Right lobe of liver (tissue), 6 donors: ENCODE data around the gene CDH4. TPM values are rescaled to one million over a fixed set of nuclear protein-coding genes. Genes with fewer than 3 reads are reported as not detected.

ENCODE experiments used
- ATAC-seq, 4 donors: fragments of 200-7000 bp; cut with Tn5 transposase; one replicate each; pipeline ENCODE4 v1.9.1; 2020; ENCODE audit warnings: mild to moderate bottlenecking in 4 of 4, moderate library complexity in 4 of 4
- DNase-seq, 3 donors: peaks; one replicate each; pipeline ENCODE4 v3.0.0-alpha.2; 2020
- H3K27ac ChIP-seq, 3 donors: fragments of 200-600 bp; one replicate each; pipeline ENCODE4 v1.8.0; 2022
- H3K27me3 ChIP-seq, 2 donors: fragments of 200-600 bp; one replicate each; pipeline ENCODE4 v1.8.0; 2022
- H3K36me3 ChIP-seq, 4 donors: fragments of 200-600 bp; sonication (generic) in 1 of 4; one replicate each; pipeline versions ENCODE4 v1.5.1 to v1.8.0; 2017 to 2022; ENCODE audit warnings: control low read depth in 1 of 4
- H3K4me1 ChIP-seq, 4 donors: fragments of 200-600 bp; sonication (generic) in 1 of 4; one replicate each; pipeline versions ENCODE4 v1.5.1 to v1.8.0; 2017 to 2022; ENCODE audit warnings: control low read depth in 1 of 4
- H3K4me3 ChIP-seq, 3 donors: fragments of 200-600 bp; one replicate each; pipeline ENCODE4 v1.8.0; 2022
- H3K9me3 ChIP-seq, 4 donors: fragments of 200-600 bp; sonication (generic) in 1 of 4; one replicate each; pipeline versions ENCODE4 v1.5.1 to v1.8.0; 2017 to 2022; ENCODE audit warnings: control low read depth in 1 of 4
- POLR2A ChIP-seq: fragments of 450-650 bp; IDR thresholded peaks from one replicate; pipeline ENCODE4 v1.6.1; 2017; ENCODE audit warnings: antibody characterized with exemption, mild to moderate bottlenecking
- WGBS: methylation state at CpG from one replicate; pipeline ENCODE4 v1.1.6; 2018; ENCODE audit warnings: low coverage, low lambda C conversion rate; ENCODE audit not compliant: insufficient coverage; ENCODE audit errors: missing lambda C conversion rate; 5-methylcytosine and 5-hydroxymethylcytosine counted together
- intact Hi-C, 2 donors: fragments of 100-400 bp; cut with DNase I; formaldehyde crosslinking; loops; one replicate each; pipeline versions ENCODE4 v1.11.2 to v1.14.1; 2022
- total RNA-seq, 6 experiments: library from RNA; depleted of rRNA in 2 of 6; stranded (reverse); fragments of >200 nt in 2 of 6; fragmentation: NEBNext Ultra II Directional in 3 of 6; extraction: Animal tissue kit (Norgen Biotek cat#: 25700) in 3 of 6; gene quantifications; one replicate each; pipeline versions ENCODE4 v1.1.0 to v1.2.4, GENCODE V29; 2016 to 2023
- TF ChIP-seq, protein P1 (sequence below), 4 donors: fragments of 200-600 bp in 3 of 4; fragments of 450-650 bp in 1 of 4; IDR thresholded peaks; one replicate each; pipeline versions ENCODE4 v1.5.1 to v1.8.0; 2016 to 2022; ENCODE audit warnings: antibody characterized with exemption in 4 of 4, mild to moderate bottlenecking in 2 of 4
- donor health status: DM: no; HTN: yes; CAD: no.
- donor health status: DM: no; HTN: no; CAD: no.
- donor health status: DM: no; HTN: no; CAD: no.
- donor health status: DM: no; HTN: yes; CAD: no.
- donor health status: DM: no; HTN: yes; CAD: no.

CDH4 gene
- total RNA-seq, 6 experiments from 2014 or later, result 0.02 to 0.14 (median 0.09) TPM; not detected in 3

GRCh38 chr20:61966492-61967244 is 714.6 kb downstream of the CDH4 start:
- Histone ChIP-seq H3K9me3 (no peaks in the 10 kb centered on the region), H3K36me3 (no peaks in the 10 kb centered on the region), H3K4me3 (no peak overlapping the region), H3K27me3 (no peaks in the 10 kb centered on the region), H3K27ac (no peak overlapping the region), H3K4me1 (no peaks in the 10 kb centered on the region)
- ATAC-seq (peak in 2 of 4 donors; percentile 22 to 33), DNase-seq (no peak)
- WGBS, result 98% methylated on average over 8 of the region's 25 CpGs
- intact Hi-C loops, result no loop called here
- TF ChIP-seq, protein P1, sequence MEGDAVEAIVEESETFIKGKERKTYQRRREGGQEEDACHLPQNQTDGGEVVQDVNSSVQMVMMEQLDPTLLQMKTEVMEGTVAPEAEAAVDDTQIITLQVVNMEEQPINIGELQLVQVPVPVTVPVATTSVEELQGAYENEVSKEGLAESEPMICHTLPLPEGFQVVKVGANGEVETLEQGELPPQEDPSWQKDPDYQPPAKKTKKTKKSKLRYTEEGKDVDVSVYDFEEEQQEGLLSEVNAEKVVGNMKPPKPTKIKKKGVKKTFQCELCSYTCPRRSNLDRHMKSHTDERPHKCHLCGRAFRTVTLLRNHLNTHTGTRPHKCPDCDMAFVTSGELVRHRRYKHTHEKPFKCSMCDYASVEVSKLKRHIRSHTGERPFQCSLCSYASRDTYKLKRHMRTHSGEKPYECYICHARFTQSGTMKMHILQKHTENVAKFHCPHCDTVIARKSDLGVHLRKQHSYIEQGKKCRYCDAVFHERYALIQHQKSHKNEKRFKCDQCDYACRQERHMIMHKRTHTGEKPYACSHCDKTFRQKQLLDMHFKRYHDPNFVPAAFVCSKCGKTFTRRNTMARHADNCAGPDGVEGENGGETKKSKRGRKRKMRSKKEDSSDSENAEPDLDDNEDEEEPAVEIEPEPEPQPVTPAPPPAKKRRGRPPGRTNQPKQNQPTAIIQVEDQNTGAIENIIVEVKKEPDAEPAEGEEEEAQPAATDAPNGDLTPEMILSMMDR (IDR thresholded peaks at IDR 0.05), result no peak
- no peak for TF ChIP-seq POLR2A

GRCh38 chr20:61967300-61967699 is 715.2 kb downstream of the CDH4 start:
- no peak overlapping the region for H3K27ac ChIP-seq
- H3K4me3 ChIP-seq, result no peak overlapping the region
- no peaks in the 10 kb centered on the region for H3K27me3 ChIP-seq
- no peaks in the 10 kb centered on the region for H3K36me3 ChIP-seq
- H3K4me1 ChIP-seq, result no peaks in the 10 kb centered on the region
- DNase-seq (no peak), ATAC-seq (no peak)
- TF ChIP-seq, protein P1 (IDR thresholded peaks at IDR 0.05), result no peak
- no peak for TF ChIP-seq POLR2A
- no peaks in the 10 kb centered on the region for H3K9me3 ChIP-seq
- WGBS, result 49% methylated on average over 4 of the region's 7 CpGs
- intact Hi-C loops, result no loop called here

DNA sequence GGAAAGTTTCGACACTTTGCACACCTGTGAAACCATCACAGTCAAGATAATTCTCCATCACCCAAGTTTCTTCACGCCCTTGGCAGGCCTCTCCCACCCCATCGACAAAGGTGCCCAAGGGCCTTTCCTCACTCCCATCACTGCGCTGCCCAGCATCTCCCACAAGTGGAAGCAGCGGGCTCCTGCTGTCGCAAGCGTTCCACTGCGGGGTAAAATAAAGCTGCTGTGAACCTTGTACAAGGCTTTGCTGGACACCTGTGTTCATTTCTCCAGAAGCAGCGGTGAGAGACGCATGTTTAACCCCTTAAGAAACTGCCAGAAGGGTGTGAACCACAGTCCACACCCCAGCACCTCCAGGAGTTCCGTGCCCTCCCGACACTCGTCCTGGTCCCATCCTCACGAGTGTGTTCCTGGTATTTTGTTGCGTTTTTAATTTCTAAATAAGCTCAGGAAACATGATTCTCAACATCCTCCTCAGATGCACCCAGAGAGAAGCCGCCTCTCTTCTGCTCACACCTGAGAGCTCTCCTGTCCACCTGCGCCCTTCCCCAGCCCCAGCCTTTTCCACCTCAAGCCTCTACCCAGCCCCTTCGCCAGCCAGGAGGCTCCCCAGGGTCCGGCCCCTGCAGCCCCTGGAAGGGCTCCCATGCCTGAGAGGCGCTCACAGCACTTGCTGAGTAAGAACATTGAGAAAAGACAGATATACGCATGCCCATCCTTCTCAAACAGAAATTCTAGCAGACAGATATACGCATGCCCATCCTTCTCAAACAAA is 716.2 kb downstream of the CDH4 start:
- Histone ChIP-seq H3K4me3 (no peak overlapping the region), H3K27ac (no peak overlapping the region), H3K27me3 (no peaks in the 10 kb centered on the region), H3K4me1 (no peaks in the 10 kb centered on the region), H3K9me3 (no peaks in the 10 kb centered on the region), H3K36me3 (no peaks in the 10 kb centered on the region)
- intact Hi-C loops, result no loop called here
- ATAC-seq (no peak), DNase-seq (no peak)
- WGBS, result 75% methylated on average over 12 of the region's 22 CpGs
- TF ChIP-seq, protein P1 (IDR thresholded peaks at IDR 0.05), result no peak
- no peak for TF ChIP-seq POLR2A

DNA sequence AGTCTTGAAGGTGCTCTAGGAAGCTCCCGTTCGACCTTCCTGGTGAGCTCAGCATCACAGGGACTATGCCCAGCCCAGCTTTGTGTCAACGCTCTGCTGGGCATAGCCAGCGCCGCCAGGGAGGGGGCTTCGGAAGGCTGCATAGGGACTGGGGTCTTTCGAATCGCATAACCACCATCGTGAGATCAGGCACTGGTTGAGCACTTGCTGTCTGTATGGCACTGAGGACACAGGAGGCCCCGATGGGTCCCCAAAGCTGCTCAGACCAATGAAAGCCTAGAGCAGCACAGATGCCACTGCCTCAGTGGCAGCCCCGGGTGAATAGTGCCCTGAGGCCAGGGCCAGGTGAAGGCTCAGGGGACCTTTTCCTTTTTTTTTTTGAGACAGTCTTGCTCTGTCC is 716.9 kb downstream of the CDH4 start:
- WGBS, result 70% methylated on average over 2 of the region's 11 CpGs
- no peaks in the 10 kb centered on the region for H3K27me3 ChIP-seq
- DNase-seq, result no peak
- ATAC-seq, result no peak
- no peak overlapping the region for H3K27ac ChIP-seq
- intact Hi-C loops, result no loop called here
- H3K36me3 ChIP-seq, result peaks cover 0 to 5% (median under 1%) of the 10 kb centered on the region in 4 donors
- H3K4me1 ChIP-seq, result no peaks in the 10 kb centered on the region
- H3K9me3 ChIP-seq, result no peaks in the 10 kb centered on the region
- no peak overlapping the region for H3K4me3 ChIP-seq
- TF ChIP-seq, protein P1 (IDR thresholded peaks at IDR 0.05), result no peak
- TF ChIP-seq POLR2A, result no peak
